GM20431 (cell line): Measurements from ENCODE around the gene DBET.
"Not testable (repeated sequence)": the region's sequence is repeated elsewhere in the genome, so short reads cannot be mapped to it uniquely, and the experiment has no call there.

ENCODE experiments used
- in situ Hi-C: fragments of 300-500 bp; cut with MseI, MboI; formaldehyde crosslinking; loops from one replicate; pipeline ENCODE4 v1.15.0; 2020; ENCODE audit warnings: low sequenced_read_pairs; ENCODE audit not compliant: unreplicated experiment

DBET gene

DNA sequence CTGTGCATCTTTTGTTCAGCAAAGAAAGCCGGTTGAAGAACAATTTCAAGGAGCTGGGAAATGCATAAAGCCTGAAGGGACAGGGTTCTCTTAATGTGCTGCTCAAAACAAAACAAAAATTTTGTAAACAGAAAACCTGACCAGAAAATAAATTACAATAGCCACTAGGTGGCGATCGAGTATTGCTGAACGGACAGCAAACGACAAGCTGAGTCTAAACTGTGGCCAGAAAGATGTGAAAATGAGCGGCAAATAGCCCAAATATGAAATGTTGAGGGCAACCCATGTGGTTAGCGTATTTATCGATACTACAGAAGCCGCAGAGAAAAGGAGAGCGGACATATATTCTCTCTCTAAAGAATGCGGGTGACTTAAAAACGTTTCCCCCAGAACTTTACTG lies 16.7 kb upstream of the DBET start:
- in situ Hi-C loops: not testable (repeated sequence)

DNA sequence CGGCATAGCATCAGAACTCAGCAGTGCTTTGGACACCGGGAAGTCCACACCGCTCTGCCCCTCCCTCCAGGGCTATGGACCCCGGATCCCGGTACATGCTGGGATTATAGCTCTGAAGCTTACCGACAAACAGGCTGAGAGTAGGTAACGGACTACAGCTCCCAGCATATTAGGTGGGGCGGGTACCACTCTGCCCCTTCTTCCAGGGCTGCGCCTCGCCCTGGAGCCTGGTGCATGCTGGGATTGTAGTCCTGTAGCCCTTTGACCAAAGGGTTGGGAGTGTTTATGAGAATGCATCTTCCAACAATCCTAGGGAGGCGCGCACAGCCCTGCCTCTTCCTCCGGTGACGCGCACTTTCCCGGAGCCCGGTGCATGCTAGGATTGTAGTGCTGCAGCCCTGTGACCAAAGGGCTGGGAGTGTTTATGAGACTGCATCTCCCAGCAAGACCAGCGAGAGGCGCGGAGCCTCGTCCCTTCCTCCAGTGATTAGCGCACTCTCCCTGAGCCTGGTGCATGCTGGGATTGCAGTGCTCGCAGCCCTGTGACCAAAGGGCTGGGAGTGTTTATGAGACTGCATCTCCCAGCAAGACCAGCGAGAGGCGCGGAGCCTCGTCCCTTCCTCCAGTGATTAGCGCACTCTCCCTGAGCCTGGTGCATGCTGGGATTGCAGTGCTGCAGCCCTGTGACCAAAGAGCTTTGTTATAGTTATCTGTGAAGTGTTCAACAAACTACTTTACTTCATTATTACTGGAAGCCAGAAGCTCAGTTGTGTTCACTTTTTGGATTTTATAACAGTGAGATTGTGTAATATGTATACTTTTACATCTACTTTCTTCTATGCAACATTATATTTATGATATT lies 14.7 kb upstream of the DBET start:
- in situ Hi-C loops: not testable (repeated sequence)

DNA sequence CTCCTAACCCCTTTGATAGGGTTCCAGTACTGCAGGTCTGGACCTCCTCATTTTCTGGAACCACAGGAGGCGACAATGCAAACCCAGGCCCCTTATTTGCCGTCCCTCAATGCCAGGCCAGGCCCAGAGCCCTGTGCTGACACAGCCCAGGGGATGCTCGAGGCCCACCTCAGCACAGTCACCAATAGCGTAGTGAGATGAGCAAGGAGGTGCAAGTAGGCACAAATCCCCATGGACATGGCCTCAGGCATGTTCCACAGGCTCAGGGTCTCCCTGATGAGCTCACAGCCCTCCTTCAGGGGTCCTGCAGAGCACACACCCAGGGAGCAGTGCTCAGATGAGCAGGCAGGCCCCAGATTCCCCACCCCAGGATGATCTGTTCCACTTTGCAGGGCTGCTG lies 5.3 kb upstream of the DBET start:
- in situ Hi-C loops: not testable (repeated sequence)

DNA sequence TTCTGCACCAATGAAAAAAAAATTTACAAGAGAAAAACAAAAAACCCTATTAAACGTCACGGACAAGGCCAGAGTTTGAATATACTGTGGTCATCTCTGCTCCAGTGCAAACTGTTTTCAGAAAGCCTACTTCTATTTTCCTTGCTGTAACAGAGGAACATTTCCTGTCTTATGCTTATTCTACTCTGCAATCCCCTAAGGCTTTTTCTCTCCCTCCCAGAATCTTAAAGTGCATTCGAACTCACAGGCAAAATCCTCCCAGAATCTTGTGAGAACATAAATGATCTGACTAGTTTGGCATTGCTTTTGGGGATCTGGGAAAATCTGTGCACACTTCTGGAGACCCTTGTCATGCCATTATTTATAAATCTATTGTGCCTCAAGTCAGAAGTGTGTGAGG lies 503 bp downstream of the DBET start:
- in situ Hi-C loops: not testable (repeated sequence)

DNA sequence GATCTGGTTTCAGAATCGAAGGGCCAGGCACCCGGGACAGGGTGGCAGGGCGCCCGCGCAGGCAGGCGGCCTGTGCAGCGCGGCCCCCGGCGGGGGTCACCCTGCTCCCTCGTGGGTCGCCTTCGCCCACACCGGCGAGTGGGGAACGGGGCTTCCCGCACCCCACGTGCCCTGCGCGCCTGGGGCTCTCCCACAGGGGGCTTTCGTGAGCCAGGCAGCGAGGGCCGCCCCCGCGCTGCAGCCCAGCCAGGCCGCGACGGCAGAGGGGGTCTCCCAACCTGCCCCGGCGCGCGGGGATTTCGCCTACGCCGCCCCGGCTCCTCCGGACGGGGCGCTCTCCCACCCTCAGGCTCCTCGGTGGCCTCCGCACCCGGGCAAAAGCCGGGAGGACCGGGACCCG lies 4.0 kb downstream of the DBET start:
- in situ Hi-C loops: not testable (repeated sequence)

DNA sequence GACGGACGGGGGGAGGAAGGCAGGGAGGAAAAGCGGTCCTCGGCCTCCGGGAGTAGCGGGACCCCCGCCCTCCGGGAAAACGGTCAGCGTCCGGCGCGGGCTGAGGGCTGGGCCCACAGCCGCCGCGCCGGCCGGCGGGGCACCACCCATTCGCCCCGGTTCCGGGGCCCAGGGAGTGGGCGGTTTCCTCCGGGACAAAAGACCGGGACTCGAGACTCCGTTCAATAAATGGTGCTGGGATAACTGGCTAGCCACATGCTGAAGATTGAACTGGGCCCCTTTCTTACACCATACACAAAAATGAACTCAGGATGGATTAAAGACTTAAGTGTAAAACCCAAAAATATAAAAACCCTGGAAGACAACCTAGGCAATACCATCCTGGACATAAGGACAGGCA lies 28.8 kb downstream of the DBET start:
- in situ Hi-C loops: not testable (repeated sequence)

DNA sequence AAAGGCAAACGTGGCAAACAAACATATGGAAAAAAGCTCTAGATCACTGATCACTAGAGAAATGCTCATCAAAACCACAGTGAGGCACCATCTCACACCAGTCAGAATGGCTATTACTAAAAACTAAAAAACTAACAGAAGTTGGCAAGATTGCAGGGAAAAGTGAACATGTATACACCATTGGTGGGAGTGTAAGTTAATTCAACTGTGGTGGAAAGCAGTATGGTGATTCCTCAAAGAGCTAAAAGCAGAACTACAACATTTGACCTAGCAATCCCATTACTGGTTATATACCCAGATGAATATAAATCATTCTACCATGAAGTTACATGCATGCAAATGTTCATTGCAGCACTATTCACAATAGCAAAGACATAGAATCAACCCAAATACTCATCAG lies 29.7 kb downstream of the DBET start:
- in situ Hi-C loops: not testable (repeated sequence)

DNA sequence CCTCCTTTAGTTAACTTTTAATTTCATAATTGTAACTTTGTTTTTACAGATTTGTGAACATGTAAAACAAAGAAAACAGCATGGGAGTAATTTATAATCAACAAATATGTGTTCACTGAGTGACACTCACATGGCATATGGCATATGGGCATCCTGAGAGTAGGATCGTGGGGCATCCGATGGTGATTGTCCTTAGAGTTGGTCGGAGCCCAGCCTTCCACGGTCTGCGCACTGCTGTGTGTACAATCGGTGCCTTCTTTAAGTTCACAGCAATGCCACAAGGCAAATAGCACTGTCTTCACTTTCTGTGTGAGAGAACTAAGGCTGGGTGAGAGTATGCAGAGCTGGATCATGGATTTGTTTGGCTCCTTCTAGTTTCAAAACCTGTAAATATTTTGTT lies 31.0 kb downstream of the DBET start:
- in situ Hi-C loops: not testable (repeated sequence)

DNA sequence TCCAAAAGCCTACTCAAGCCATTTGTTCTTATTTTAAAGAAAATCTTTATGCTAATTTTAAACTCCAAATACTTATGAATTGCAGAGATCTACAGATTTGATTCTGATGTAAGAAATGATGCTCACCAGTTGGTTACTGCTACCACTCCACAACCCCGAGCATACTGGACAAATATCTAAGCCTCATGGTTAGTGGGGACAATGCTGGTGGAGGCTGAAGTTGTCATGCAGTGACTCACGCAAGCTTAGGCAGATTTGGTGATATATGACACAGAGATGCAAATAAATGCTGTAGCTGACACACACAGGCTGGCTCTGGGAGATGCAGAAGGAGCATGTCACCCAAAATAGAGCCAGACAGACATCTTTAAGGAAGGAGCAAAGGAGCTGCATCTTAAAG lies 35.3 kb downstream of the DBET start:
- in situ Hi-C loops: not testable (repeated sequence)

DNA sequence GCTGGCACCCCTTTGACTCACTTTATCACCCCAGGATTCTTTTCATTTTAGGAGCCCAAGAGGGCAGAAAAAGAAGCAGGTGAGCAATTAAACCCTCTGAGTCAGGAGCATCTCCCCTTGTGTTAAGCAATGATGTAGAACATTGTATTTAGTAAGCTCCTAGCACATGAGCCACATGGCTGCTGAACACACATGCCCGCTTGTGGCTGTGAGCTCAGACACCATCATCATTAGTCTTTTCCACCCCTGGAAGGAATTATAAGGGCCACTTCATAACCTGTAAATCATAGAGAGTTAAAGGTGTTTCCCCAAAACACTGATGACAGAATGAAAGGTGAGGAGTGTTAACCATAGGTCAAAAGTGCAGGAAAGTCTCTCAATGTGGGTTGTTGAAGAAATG lies 37.2 kb downstream of the DBET start:
- in situ Hi-C loops: not testable (repeated sequence)

DNA sequence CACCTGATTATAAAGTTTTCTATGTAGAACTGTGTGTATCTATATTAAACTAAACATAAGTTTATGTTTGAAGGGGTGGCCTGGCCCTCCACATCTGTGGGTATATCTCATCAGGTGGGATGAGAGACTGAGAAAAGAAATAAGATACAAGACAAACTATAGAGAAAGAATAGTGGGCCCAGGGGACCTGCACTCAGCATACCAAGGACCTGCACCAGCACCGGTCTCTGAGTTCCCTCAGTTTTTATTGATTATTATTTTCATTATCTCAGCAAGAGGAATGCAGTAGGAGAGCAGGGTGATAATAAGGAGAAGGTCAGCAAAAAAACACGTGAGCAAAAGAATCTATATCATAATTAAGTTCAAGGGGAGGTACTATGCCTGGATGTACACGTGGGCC lies 41.9 kb downstream of the DBET start:
- in situ Hi-C loops: not testable (repeated sequence)

DNA sequence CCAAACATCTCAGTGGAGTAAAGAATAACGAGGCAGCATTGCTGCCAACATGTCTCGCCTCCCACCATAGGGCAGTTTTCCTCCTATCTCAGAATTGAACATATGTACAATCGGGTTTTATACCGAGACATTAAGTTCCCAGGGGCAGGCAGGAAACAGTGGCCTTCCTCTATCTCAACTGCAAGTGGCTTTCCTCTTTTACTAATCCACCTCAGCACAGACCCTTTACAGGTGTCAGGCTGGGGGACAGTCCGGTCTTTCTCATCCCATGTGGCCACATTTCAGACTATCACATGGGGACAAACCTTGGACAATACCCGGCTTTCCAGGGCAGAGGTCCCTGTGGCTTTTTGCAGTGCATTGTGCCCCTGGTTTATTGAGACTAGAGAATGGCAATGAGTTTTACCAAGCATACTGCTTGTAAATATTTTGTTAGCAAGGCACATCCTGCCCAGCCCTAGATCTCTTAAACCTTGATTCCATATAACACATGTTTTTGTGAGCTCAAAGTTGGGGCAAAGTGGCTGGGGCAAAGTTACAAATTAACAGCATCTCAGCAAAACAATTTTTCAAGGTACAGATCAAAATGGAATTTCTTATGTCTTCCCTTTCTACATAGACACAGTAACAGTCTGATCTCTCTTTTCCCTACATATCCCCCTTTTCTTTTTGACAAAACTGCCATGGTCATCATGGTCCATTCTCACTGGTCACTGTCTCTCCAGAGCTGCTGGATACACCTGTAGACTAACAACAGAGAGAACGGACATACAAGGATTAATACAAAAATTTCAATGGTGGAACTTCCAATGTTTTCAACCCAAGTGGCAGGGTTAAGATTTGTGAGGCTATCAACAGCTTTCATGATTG lies 42.5 kb downstream of the DBET start:
- in situ Hi-C loops: not testable (repeated sequence)

DNA sequence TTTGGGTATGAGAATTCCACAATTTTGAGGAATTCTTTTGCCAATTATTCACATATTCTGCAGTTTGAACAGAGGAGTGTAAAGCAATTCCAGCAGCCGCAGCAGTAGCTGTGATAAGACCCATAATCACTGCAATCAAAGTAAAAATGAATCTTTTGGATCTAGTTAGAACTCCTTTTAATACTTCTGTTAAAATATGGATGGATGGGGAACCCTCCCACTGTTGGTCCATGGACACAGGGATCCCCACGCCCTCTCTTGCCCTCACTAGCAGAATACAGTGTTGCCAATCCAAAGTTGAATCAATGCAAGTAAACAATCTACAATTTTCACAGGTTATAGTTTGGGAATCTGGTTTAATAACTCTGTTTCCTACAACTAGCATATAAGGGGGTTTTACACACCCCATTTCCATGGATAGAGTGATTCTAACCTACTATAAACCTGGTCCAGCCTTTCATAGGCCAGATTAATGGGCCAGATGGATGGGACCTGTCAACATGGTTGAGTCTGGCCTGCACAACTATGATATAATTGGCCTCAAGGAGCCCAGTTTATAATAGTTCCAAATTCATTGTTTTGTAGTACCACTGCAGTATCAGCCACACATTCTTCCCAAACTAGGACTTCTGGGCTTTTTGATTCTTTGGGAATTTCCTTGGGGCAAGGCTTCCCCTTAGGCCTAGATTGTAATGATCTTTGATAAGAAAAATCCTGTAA lies 43.6 kb downstream of the DBET start:
- in situ Hi-C loops: not testable (repeated sequence)

DNA sequence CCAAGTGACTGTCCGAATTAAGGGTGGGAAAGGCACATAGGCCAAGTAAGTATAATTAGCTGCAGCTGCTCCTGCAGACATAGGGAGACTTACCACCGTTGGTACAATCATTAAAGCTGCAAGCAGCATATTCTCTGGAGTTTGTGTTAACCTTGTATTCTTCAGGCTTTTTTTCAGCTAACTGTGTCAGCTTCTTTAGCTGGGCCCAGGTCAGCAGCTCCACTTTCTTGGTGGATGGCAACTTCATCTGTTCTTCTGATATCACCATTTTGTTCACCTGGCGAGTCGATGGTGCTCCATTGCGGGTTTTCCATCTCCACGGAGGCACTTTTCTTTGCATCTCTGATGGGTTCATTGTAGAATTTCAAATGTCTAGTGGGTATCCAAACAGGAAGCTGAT lies 44.5 kb downstream of the DBET start:
- in situ Hi-C loops: not testable (repeated sequence)

DNA sequence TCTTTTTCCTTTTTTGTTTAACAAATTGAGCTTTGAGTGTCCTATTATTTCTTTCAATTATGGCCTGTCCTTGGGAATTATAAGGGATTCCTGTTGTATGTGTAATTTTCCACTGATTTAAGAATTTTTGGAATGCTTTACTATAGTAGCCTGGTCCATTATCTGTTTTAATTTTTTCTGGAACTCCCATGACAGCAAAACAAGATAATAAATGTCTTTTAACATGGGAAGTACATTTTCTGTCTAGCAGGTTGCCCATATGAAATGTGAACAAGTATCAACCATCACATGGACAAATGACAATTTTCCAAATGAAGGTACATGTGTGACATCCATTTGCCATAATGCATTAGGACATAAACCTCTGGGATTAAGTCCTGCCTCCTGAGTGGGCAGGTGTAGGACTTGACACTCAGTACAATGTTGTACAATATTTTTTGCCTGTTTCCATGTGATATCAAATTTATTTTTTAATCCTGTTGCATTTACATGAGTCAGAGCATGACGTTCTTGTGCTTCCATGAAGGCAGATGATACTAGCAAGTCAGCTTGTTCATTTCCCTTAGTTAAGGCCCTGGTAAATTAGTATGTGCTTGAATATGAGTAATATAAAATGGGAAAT lies 45.2 kb downstream of the DBET start:
- in situ Hi-C loops: not testable (repeated sequence)

DNA sequence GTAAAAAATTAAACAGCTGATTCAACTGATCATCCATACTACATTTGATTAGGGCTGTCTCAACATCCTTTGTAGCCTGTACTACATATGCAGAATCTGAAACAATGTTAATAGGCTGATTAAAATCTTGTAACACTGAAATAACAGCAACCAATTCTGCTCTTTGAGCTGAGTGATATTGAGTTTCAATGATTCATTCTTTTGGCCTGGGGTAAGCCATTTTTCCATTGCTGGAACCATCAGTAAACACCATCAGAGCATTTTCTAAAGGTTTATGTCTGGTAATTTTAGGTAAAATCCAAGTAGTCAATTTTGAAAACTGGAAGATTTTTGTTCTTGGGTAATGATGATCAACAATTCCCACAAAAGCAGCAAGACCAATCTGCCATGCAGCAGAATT lies 45.7 kb downstream of the DBET start:
- in situ Hi-C loops: not testable (repeated sequence)

DNA sequence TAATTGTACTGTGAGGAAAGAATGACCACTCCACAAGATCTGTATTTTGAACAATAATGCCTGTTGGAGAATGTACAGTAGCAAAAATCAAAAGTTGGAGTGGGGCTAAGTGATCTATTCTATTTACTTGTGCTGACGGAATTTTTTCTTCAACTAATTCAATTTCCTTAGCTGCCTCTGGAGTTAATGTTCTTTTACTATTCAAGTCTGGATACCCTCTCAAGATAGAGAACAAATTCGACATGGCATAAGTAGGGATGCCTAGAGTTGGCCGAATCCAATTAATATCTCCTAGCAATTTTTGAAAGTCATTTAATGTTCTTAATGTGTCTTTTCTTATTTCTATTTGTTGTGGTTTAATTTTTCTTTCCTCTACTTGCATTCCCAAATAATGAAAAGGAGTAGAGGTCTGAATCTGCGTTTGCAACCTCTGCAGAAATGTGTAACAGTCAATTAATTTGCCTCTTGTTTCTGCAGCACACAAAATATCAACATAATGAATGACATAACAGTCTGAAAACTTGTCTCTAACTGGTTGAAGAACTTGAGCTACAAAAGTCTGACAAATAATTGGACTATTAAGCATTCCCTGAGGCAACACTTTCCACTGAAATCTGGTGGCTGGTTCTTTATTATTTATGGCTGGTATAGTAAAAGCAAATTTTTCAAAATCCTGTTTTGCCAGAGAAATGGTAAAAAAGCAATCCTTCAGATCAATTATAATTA lies 46.4 kb downstream of the DBET start:
- in situ Hi-C loops: not testable (repeated sequence)

DNA sequence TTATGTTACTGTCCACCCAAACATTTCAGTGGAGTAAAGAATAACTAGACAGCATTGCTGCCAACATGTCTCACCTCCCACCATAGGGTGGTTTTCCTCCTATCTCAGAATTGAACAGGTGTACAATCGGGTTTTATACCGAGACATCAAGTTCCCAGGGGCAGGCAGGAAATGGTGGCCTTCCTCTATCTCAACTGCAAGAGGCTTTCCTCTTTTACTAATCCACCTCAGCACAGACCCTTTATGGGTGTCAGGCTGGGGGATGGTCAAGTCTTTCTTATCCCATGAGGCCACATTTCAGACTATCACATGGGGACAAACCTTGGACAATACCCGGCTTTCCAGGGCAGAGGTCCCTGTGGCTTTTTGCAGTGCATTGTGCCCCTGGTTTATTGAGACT lies 48.6 kb downstream of the DBET start:
- in situ Hi-C loops: not testable (repeated sequence)

DNA sequence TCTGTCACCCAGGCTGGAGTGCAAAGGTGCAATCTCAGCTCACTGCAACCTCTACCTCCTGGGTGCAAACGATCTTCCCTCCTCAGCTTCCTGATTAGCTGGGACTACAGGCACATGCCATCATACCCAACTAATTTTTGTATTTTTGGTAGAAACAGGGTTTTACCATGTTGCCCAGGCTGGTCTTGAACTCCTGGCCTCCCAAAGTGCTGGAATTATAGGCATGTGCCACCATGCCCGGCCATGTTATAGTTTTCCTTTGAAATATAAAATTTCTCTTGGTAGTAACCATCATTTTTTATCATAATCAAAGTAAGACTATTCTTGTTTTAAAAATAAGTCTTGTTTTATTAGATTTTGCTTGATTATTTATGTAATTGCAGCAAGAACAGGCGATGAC lies 50.7 kb downstream of the DBET start:
- in situ Hi-C loops: not testable (repeated sequence)
